Mesenchymal stem cell (in vitro differentiated cells and primary cell): ENCODE data around the gene RPS6KA5.

Experiments used
- DNase-seq: peaks from one replicate; pipeline ENCODE4 v3.0.0-alpha.2; 2013
- H2AFZ ChIP-seq: one replicate; pipeline ENCODE4 v1.6.1; 2013; ENCODE audit warnings: low read depth, mild to moderate bottlenecking, control low read depth, inconsistent platforms, low read length, moderate library complexity
- H2AK5ac ChIP-seq: 2 replicates; pipeline ENCODE4 v1.6.1; 2013; ENCODE audit warnings: low read length, moderate library complexity, mild to moderate bottlenecking, inconsistent platforms; ENCODE audit not compliant: severe bottlenecking
- H2BK120ac ChIP-seq: one replicate; pipeline ENCODE4 v1.6.1; 2013; ENCODE audit warnings: low read depth, mild to moderate bottlenecking, inconsistent platforms, low read length, moderate library complexity
- H2BK12ac ChIP-seq, 2 experiments: one replicate each; pipeline ENCODE4 v1.6.1; 2013; ENCODE audit warnings: inconsistent platforms in 2 of 2, low read length in 2 of 2, mild to moderate bottlenecking in 2 of 2, moderate library complexity in 2 of 2, control low read depth in 1 of 2
- H2BK15ac ChIP-seq: one replicate; pipeline ENCODE4 v1.6.1; 2013; ENCODE audit warnings: mild to moderate bottlenecking, low read depth, inconsistent platforms; ENCODE audit not compliant: poor library complexity, severe bottlenecking
- H2BK5ac ChIP-seq: 2 replicates; pipeline ENCODE4 v1.6.1; 2013; ENCODE audit warnings: low read depth, mild to moderate bottlenecking, low read length, control low read depth, inconsistent platforms; ENCODE audit not compliant: poor library complexity, severe bottlenecking
- H3K14ac ChIP-seq, 2 experiments: one replicate each; pipeline ENCODE4 v1.6.1; 2013; ENCODE audit warnings: inconsistent platforms in 2 of 2, low read length in 2 of 2, control low read depth in 1 of 2, mild to moderate bottlenecking in 1 of 2, moderate library complexity in 1 of 2
- H3K18ac ChIP-seq, 2 experiments: one replicate each; pipeline ENCODE4 v1.6.1; 2013; ENCODE audit warnings: inconsistent platforms in 2 of 2, low read length in 2 of 2, control low read depth in 1 of 2, low read depth in 1 of 2, mild to moderate bottlenecking in 1 of 2
- H3K23ac ChIP-seq, 2 experiments: one replicate each; pipeline ENCODE4 v1.6.1; 2013; ENCODE audit warnings: inconsistent platforms in 2 of 2, low read length in 2 of 2, mild to moderate bottlenecking in 2 of 2, moderate library complexity in 2 of 2, control low read depth in 1 of 2
- H3K27ac ChIP-seq: 2 replicates; pipeline ENCODE4 v1.5.1; 2013; ENCODE audit warnings: mild to moderate bottlenecking, moderate library complexity, low read length, control low read depth, inconsistent platforms; ENCODE audit not compliant: poor library complexity, severe bottlenecking
- H3K27me3 ChIP-seq, 2 experiments: 2 replicates each; pipeline versions ENCODE4 v1.6.1 to v1.7.0; 2013; ENCODE audit warnings: low read length in 2 of 2, mild to moderate bottlenecking in 2 of 2, moderate library complexity in 2 of 2, control low read depth in 1 of 2, inconsistent platforms in 1 of 2; ENCODE audit not compliant: control insufficient read depth in 1 of 2, insufficient read depth in 1 of 2
- H3K36me3 ChIP-seq, 2 experiments: 2 replicates each; pipeline versions ENCODE4 v1.6.1 to v1.7.0; 2013; ENCODE audit warnings: low read length in 2 of 2, control low read depth in 1 of 2, inconsistent platforms in 1 of 2, low read depth in 1 of 2, mild to moderate bottlenecking in 1 of 2; ENCODE audit not compliant: insufficient read depth in 2 of 2, control insufficient read depth in 1 of 2
- H3K4ac ChIP-seq, 2 experiments: one replicate each; pipeline ENCODE4 v1.6.1; 2013; ENCODE audit warnings: inconsistent platforms in 2 of 2, low read length in 2 of 2, mild to moderate bottlenecking in 2 of 2, moderate library complexity in 2 of 2, control low read depth in 1 of 2, low read depth in 1 of 2
- H3K4me1 ChIP-seq: 2 replicates; pipeline ENCODE4 v1.6.1; 2013; ENCODE audit warnings: low read depth, low read length, control low read depth; ENCODE audit not compliant: control insufficient read depth, insufficient read depth
- H3K4me2 ChIP-seq: 2 replicates; pipeline ENCODE4 v1.6.1; 2013; ENCODE audit warnings: low read length, mild to moderate bottlenecking, inconsistent platforms; ENCODE audit not compliant: poor library complexity, severe bottlenecking
- H3K4me3 ChIP-seq, 2 experiments: 2 replicates each; pipeline versions ENCODE4 v1.5.1 to v1.7.0; 2013; ENCODE audit warnings: low read length in 2 of 2, mild to moderate bottlenecking in 2 of 2, control low read depth in 1 of 2, low read depth in 1 of 2; ENCODE audit not compliant: insufficient read depth in 1 of 2
- H3K79me1 ChIP-seq: replicated peaks from 2 replicates; pipeline ENCODE4 v1.6.1; 2013; ENCODE audit warnings: mild to moderate bottlenecking, control low read depth, low read length, inconsistent platforms; ENCODE audit not compliant: poor library complexity, severe bottlenecking
- H3K9ac ChIP-seq: 2 replicates; pipeline ENCODE4 v1.7.0; 2013; ENCODE audit warnings: mild to moderate bottlenecking, low read length, moderate library complexity
- H3K9me3 ChIP-seq: 2 replicates; pipeline ENCODE4 v1.7.0; 2013; ENCODE audit warnings: mild to moderate bottlenecking, low read length; ENCODE audit not compliant: control insufficient read depth
- H4K8ac ChIP-seq: one replicate; pipeline ENCODE4 v1.6.1; 2013; ENCODE audit warnings: inconsistent platforms, mild to moderate bottlenecking, low read length, moderate library complexity
- H4K91ac ChIP-seq: one replicate; pipeline ENCODE4 v1.6.1; 2013; ENCODE audit warnings: mild to moderate bottlenecking, low read length, inconsistent platforms
- WGBS: methylation state at CpG from one replicate; pipeline ENCODE4 v1.1.7; 2013; ENCODE audit warnings: mixed read lengths; 5-methylcytosine and 5-hydroxymethylcytosine counted together

RPS6KA5 gene

DNA sequence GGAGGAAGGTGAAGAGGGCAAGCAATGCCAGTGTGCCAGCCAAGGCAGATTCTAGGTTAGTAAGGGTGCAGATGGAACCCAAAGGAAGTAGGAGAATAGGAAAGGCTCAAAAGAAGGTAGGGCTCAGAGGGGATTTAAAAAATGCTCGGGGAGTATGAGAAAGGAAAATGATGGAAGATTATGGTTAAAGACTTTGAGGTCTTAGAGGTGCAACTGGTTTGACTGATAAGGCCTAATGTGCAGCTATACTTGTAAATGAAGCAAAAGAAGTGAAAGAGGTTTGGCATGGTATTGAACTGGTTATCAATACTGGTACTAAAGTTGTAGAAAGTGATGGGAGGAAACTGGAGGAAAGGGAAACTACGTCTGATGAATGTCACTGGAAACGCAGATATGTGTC is 94.7 kb downstream of the RPS6KA5 start:
- no peak overlapping the region for H2BK15ac ChIP-seq
- no peak overlapping the region for H3K9ac ChIP-seq
- 92% methylated on average over 3 of the region's 3 CpGs for WGBS
- peaks cover 2% of the 10 kb centered on the region for H3K79me1 ChIP-seq
- no peak overlapping the region for H2BK5ac ChIP-seq
- H2AK5ac ChIP-seq = no peak overlapping the region
- no peak overlapping the region for H3K4ac ChIP-seq
- H4K8ac ChIP-seq = no peak overlapping the region
- no peak overlapping the region for H4K91ac ChIP-seq
- no peak overlapping the region for H3K18ac ChIP-seq
- H3K27me3 ChIP-seq = no peaks in the 10 kb centered on the region
- H3K9me3 ChIP-seq = peaks cover 5% of the 10 kb centered on the region
- no peak overlapping the region for H2BK120ac ChIP-seq
- H3K36me3 ChIP-seq = no peaks in the 10 kb centered on the region
- no peak overlapping the region for H3K27ac ChIP-seq
- DNase-seq = no peak
- H2BK12ac ChIP-seq = no peak overlapping the region
- H3K14ac ChIP-seq = no peak overlapping the region
- H2AFZ ChIP-seq = no peak overlapping the region
- no peak overlapping the region for H3K4me3 ChIP-seq
- H3K23ac ChIP-seq = no peak overlapping the region
- no peak overlapping the region for H3K4me2 ChIP-seq
- no peaks in the 10 kb centered on the region for H3K4me1 ChIP-seq

GRCh38 chr14:90963343-90963742 is 97.1 kb downstream of the RPS6KA5 start:
- H3K23ac ChIP-seq = no peak overlapping the region
- 97% methylated on average over 3 of the region's 4 CpGs for WGBS

DNA sequence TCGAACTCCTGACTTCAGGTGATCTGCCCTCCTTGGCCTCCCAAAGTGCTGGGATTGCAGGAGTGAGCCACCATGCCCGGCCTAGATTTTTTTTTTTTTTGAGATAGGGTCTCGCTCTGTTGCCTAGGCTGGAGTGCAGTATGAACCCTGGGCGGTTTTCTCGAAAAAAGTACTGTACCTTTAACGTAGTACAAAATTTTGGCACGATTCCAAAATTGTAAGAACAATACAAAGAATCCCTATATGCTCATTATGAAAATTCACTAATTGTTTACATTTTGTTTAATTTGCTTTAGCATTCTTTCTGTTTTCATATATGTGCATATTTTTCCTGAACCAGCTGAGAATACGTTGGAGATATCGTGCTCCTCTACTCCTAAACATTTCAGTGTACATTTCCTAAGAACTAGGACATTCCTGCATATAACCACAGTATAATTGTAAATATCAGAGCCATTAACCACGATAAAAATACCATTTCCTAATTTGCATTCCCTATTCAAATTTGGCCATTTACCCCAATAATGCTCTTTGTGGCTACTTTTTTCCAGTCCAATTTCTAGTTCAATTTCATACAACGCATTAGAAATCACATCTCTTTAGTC is 97.8 kb downstream of the RPS6KA5 start:
- 95% methylated on average over 9 of the region's 11 CpGs for WGBS
- Histone ChIP-seq H2BK15ac (no peak overlapping the region), H3K9me3 (peaks cover 10% of the 10 kb centered on the region), H3K27me3 (no peaks in the 10 kb centered on the region), H2AK5ac (no peak overlapping the region), H3K79me1 (peaks cover 2% of the 10 kb centered on the region), H2BK5ac (no peak overlapping the region), H3K23ac (no peak overlapping the region), H3K4me2 (no peak overlapping the region), H3K9ac (no peak overlapping the region), H3K4me3 (no peak overlapping the region), H2AFZ (no peak overlapping the region), H3K27ac (no peak overlapping the region), H3K4ac (no peak overlapping the region), H4K91ac (no peak overlapping the region), H2BK12ac (no peak overlapping the region), H3K4me1 (no peaks in the 10 kb centered on the region), H3K36me3 (no peaks in the 10 kb centered on the region), H2BK120ac (no peak overlapping the region), H3K18ac (no peak overlapping the region), H4K8ac (no peak overlapping the region), H3K14ac (no peak overlapping the region)
- DNase-seq = no peak

More at GRCh38 chr14:90963343-90963742, 97.1 kb downstream of the RPS6KA5 start:
- Histone ChIP-seq H3K79me1 (peaks cover 2% of the 10 kb centered on the region), H3K4me1 (no peaks in the 10 kb centered on the region), H3K9ac (no peak overlapping the region), H2AK5ac (no peak overlapping the region), H3K18ac (no peak overlapping the region), H4K91ac (no peak overlapping the region), H3K27ac (no peak overlapping the region), H2BK5ac (no peak overlapping the region), H3K27me3 (no peaks in the 10 kb centered on the region), H2BK12ac (no peak overlapping the region), H2AFZ (no peak overlapping the region), H2BK15ac (no peak overlapping the region), H3K14ac (no peak overlapping the region), H3K4ac (no peak overlapping the region), H3K9me3 (peaks cover 8% of the 10 kb centered on the region), H4K8ac (no peak overlapping the region), H3K36me3 (no peaks in the 10 kb centered on the region), H2BK120ac (no peak overlapping the region), H3K4me2 (no peak overlapping the region), H3K4me3 (no peak overlapping the region)
- DNase-seq = no peak

GRCh38 chr14:90960818-90961217 is 99.6 kb downstream of the RPS6KA5 start:
- Histone ChIP-seq H2AFZ (no peak overlapping the region), H3K4ac (no peak overlapping the region), H3K4me2 (no peak overlapping the region), H2BK120ac (no peak overlapping the region), H3K9me3 (peaks cover 23% of the 10 kb centered on the region), H2BK12ac (no peak overlapping the region), H2AK5ac (no peak overlapping the region), H4K91ac (no peak overlapping the region), H2BK15ac (no peak overlapping the region), H3K9ac (no peak overlapping the region), H3K4me1 (no peaks in the 10 kb centered on the region), H2BK5ac (no peak overlapping the region), H3K14ac (no peak overlapping the region), H4K8ac (no peak overlapping the region), H3K27me3 (no peaks in the 10 kb centered on the region), H3K36me3 (no peaks in the 10 kb centered on the region), H3K4me3 (no peak overlapping the region), H3K27ac (no peak overlapping the region), H3K18ac (no peak overlapping the region), H3K23ac (no peak overlapping the region), H3K79me1 (peaks cover 2% of the 10 kb centered on the region)
- WGBS = 84% methylated on average over 4 of the region's 6 CpGs
- DNase-seq = no peak
